SK-N-SH (cell line): ENCODE data around the gene SNHG17. TPM values are rescaled to one million over a fixed set of nuclear protein-coding genes. Genes with fewer than 3 reads are reported as not detected.
"Not testable (repeated sequence)": the region's sequence is repeated elsewhere in the genome, so short reads cannot be mapped to it uniquely, and the experiment has no call there.

Experiments
- CTCF ChIA-PET: fragments of 300-600, 350-600 bp; formaldehyde crosslinking; extraction: SDS; loops from one replicate; lab custom pipeline; 2021; lab: Yijun Ruan, JAX
- POLR2A ChIA-PET: fragments of 350-600 bp; sonication (Branson Sonifier 250); formaldehyde crosslinking; extraction: SDS; loops from one replicate; lab custom pipeline; 2020; ENCODE audit warnings: antibody characterized with exemption, inconsistent platforms; lab: Yijun Ruan, JAX
- DNase-seq: peaks from one replicate; pipeline ENCODE4 v3.0.0; 2012
- H2AFZ ChIP-seq: fragments of 200-600 bp; sonication (generic); 2 replicates; pipeline ENCODE4 v1.8.1; 2016; ENCODE audit warnings: antibody characterized with exemption, mild to moderate bottlenecking, low read depth
- H3F3A ChIP-seq: fragments of 200-600 bp; sonication (generic); replicated peaks from 2 replicates; pipeline ENCODE3; 2016; ENCODE audit warnings: antibody characterized with exemption, mild to moderate bottlenecking; ENCODE audit not compliant: insufficient read depth
- H3K27ac ChIP-seq, 2 experiments: fragments of 200-500 bp in 1 of 2; fragments of 200-600 bp in 1 of 2; sonication (Bioruptor generic) in 1 of 2; sonication (generic), shearing (Covaris generic) in 1 of 2; 2 replicates each; pipeline versions ENCODE4 v1.5.1 to v1.6.1; 2014 to 2016; ENCODE audit warnings: low read depth in 2 of 2, inconsistent platforms in 1 of 2, low read length in 1 of 2, mild to moderate bottlenecking in 1 of 2, mixed read lengths in 1 of 2
- H3K27me3 ChIP-seq: fragments of 200-600 bp; sonication (generic), shearing (Covaris generic); 2 replicates; pipeline ENCODE4 v1.6.1; 2016; ENCODE audit warnings: mixed run types; ENCODE audit not compliant: insufficient read depth
- H3K36me3 ChIP-seq, 2 experiments: fragments of 200-500 bp in 1 of 2; fragments of 200-600 bp in 1 of 2; sonication (Bioruptor generic) in 1 of 2; sonication (generic) in 1 of 2; replicated peaks in 1 of 2; 2 replicates each; pipeline versions ENCODE3 to v1.5.1; 2014 to 2016; ENCODE audit warnings: low read length in 1 of 2, mild to moderate bottlenecking in 1 of 2; ENCODE audit not compliant: insufficient read depth in 2 of 2, control insufficient read depth in 1 of 2
- H3K4me1 ChIP-seq, 2 experiments: fragments of 200-500 bp in 1 of 2; fragments of 200-600 bp in 1 of 2; sonication (Bioruptor generic) in 1 of 2; sonication (generic), shearing (Covaris generic) in 1 of 2; 2 replicates each; pipeline versions ENCODE4 v1.5.1 to v1.6.1; 2014 to 2016; ENCODE audit warnings: low read depth in 1 of 2, low read length in 1 of 2, mixed run types in 1 of 2; ENCODE audit not compliant: insufficient read depth in 2 of 2, control insufficient read depth in 1 of 2
- H3K4me2 ChIP-seq: fragments of 200-600 bp; sonication (generic), shearing (Covaris generic); 2 replicates; pipeline ENCODE4 v1.6.1; 2017; ENCODE audit warnings: mixed run types
- H3K4me3 ChIP-seq, 2 experiments: fragments of 200-500 bp in 1 of 2; fragments of 200-600 bp in 1 of 2; sonication (Bioruptor generic) in 1 of 2; sonication (generic), shearing (Covaris generic) in 1 of 2; 2 replicates each; pipeline versions ENCODE4 v1.5.1 to v1.8.1; 2014 to 2016; ENCODE audit warnings: low read depth in 2 of 2, inconsistent platforms in 1 of 2, low read length in 1 of 2, mild to moderate bottlenecking in 1 of 2, mixed read lengths in 1 of 2, moderate library complexity in 1 of 2
- H3K79me2 ChIP-seq: fragments of 200-600 bp; sonication (generic); 2 replicates; pipeline ENCODE4 v1.8.1; 2017; ENCODE audit warnings: mild to moderate bottlenecking; ENCODE audit not compliant: insufficient read depth
- H3K9ac ChIP-seq: fragments of 200-600 bp; sonication (generic); 2 replicates; pipeline ENCODE4 v1.6.1; 2017; ENCODE audit warnings: mixed run types
- H3K9me2 ChIP-seq: fragments of 200-600 bp; sonication (generic); 2 replicates; pipeline ENCODE4 v1.6.1; 2017; ENCODE audit warnings: mixed run types
- H3K9me3 ChIP-seq: fragments of 200-600 bp; sonication (generic); 2 replicates; pipeline ENCODE4 v1.6.1; 2017; ENCODE audit warnings: mixed run types, mild to moderate bottlenecking, moderate library complexity
- H4K20me1 ChIP-seq: fragments of 200-600 bp; sonication (generic); 2 replicates; pipeline ENCODE4 v1.6.1; 2017; ENCODE audit warnings: mild to moderate bottlenecking, mixed run types; ENCODE audit not compliant: insufficient read depth
- CTCF ChIP-seq: fragments of 200-600 bp; sonication (generic); IDR thresholded peaks from 2 replicates; pipeline ENCODE4 v1.6.1; 2017; ENCODE audit warnings: antibody characterized with exemption, mild to moderate bottlenecking, moderate library complexity
- ELF1 ChIP-seq: IDR thresholded peaks from 2 replicates; pipeline ENCODE4 v1.4.0; 2012
- FOSL2 ChIP-seq: IDR thresholded peaks from 2 replicates; pipeline ENCODE4 v1.4.0; 2012; ENCODE audit warnings: low read depth, mild to moderate bottlenecking, moderate library complexity, borderline replicate concordance
- FOXJ3 ChIP-seq: sonication (generic); formaldehyde crosslinking; IDR thresholded peaks from 2 replicates; pipeline ENCODE4 v1.5.1; 2020; ENCODE audit warnings: mild to moderate bottlenecking, missing genetic modification reagents
- GATA2 ChIP-seq: sonication (generic); formaldehyde crosslinking; IDR thresholded peaks from 2 replicates; pipeline ENCODE4 v1.5.0; 2020; ENCODE audit warnings: mild to moderate bottlenecking, missing genetic modification reagents
- MAX ChIP-seq: IDR thresholded peaks from 2 replicates; pipeline ENCODE4 v1.4.0; 2012; ENCODE audit warnings: low read depth
- MXI1 ChIP-seq: IDR thresholded peaks from 2 replicates; pipeline ENCODE4 v1.6.1; 2012; ENCODE audit warnings: mild to moderate bottlenecking, low read depth, low read length, improper control_type of control experiment
- NRF1 ChIP-seq: IDR thresholded peaks from 2 replicates; pipeline ENCODE4 v1.6.1; 2012; ENCODE audit warnings: low read depth, mild to moderate bottlenecking, low read length
- PBX3 ChIP-seq: IDR thresholded peaks from 2 replicates; pipeline ENCODE4; 2012
- RAD21 ChIP-seq: IDR thresholded peaks from 2 replicates; pipeline ENCODE4 v1.6.1; 2012; ENCODE audit warnings: mild to moderate bottlenecking, low read length
- SIN3A ChIP-seq: IDR thresholded peaks from 2 replicates; pipeline ENCODE4 v1.6.1; 2012; ENCODE audit warnings: low read depth, mild to moderate bottlenecking, low read length, moderate library complexity, borderline replicate concordance
- TAF1 ChIP-seq: IDR thresholded peaks from 2 replicates; pipeline ENCODE4 v1.6.1; 2012; ENCODE audit warnings: low read depth, mild to moderate bottlenecking, low read length, moderate library complexity, borderline replicate concordance
- TCF12 ChIP-seq: IDR thresholded peaks from 2 replicates; pipeline ENCODE4 v1.4.0; 2012
- USF1 ChIP-seq: IDR thresholded peaks from 2 replicates; pipeline ENCODE4 v1.4.0; 2012; ENCODE audit warnings: low read depth, borderline replicate concordance
- USF2 ChIP-seq: fragments of 150-350 bp; IDR thresholded peaks from 2 replicates; pipeline ENCODE4 v1.6.1; 2017; ENCODE audit warnings: antibody characterized with exemption, low read length, low read depth, borderline replicate concordance
- YY1 ChIP-seq: IDR thresholded peaks from 2 replicates; pipeline ENCODE4 v1.4.0; 2012; ENCODE audit warnings: low read depth, mild to moderate bottlenecking
- WGBS: methylation state at CpG from one replicate; pipeline ENCODE4 v1.1.6; 2017; ENCODE audit warnings: low lambda C conversion rate; 5-methylcytosine and 5-hydroxymethylcytosine counted together
- polyA plus RNA-seq, 3 experiments: library from polyadenylated mRNA; depleted of rRNA; stranded (reverse); fragments of >200 nt; gene quantifications; 2 replicates each; pipeline ENCODE4 v1.2.3, GENCODE V29; 2012

The SNHG17 gene
- polyA plus RNA-seq, 1 of the 3 experiments (the other 2 are of a cell fraction) = 40.3 TPM

- Histone ChIP-seq H3K4me1 (peaks cover 7 to 20% of the 10 kb centered on the region in 2 experiments; a peak in 3 of 4 replicates), H3K9me2 (no peaks in the 10 kb centered on the region), H2AFZ (no peak overlapping the region), H3K79me2 (peaks cover 68% of the 10 kb centered on the region), H3K9me3 (no peaks in the 10 kb centered on the region), H3K36me3 (peaks cover 41 to 46% of the 10 kb centered on the region in 2 experiments), H3K4me3 (peak overlapping the region; percentile 84 to 91), H3K27ac (no peak overlapping the region), H3K27me3 (no peaks in the 10 kb centered on the region), H3K4me2 (peak overlapping the region; percentile 93), H4K20me1 (peaks cover 59% of the 10 kb centered on the region), H3F3A (peaks cover 17% of the 10 kb centered on the region), H3K9ac (peak overlapping the region; percentile 93; the same call in 1 of the 2 replicates)
- ChIA-PET POLR2A (interaction anchor here (0.6 to 3.8 kb wide), 6 partner anchors 8 to 1039 kb away, joined by 3 to 83 read pairs (median 10); partner anchors contain the start of gene RALGAPB), CTCF (interaction anchor here (1.0 to 4.5 kb wide), 6 partner anchors 9 to 376 kb away, joined by 3 to 75 read pairs (median 26); partner anchors contain the start of gene RALGAPB)
- WGBS = 87% methylated on average over 9 of the region's 9 CpGs
- no peak for TF ChIP-seq FOSL2
- no peak for TF ChIP-seq CTCF
- no peak for TF ChIP-seq TCF12
- no peak for TF ChIP-seq GATA2 (CRISPR knock-in tag)
- no peak for TF ChIP-seq TAF1
- TF ChIP-seq USF2 = no peak
- TF ChIP-seq FOXJ3 (CRISPR knock-in tag) = no peak
- TF ChIP-seq MAX = no peak
- TF ChIP-seq PBX3 = no peak
- no peak for TF ChIP-seq NRF1
- TF ChIP-seq USF1 = no peak
- no peak for TF ChIP-seq MXI1
- no peak for TF ChIP-seq YY1
- TF ChIP-seq SIN3A = no peak
- no peak for TF ChIP-seq RAD21
- no peak for TF ChIP-seq ELF1
- no peak for DNase-seq
Measured at GRCh38 chr20:38433304-38433972, 1.7 kb downstream of the SNHG17 start.

GRCh38 chr20:38432870-38433269, 2.3 kb downstream of the SNHG17 start:
- H3K4me2 ChIP-seq = peak overlapping the region; percentile 93
- peaks cover 65% of the 10 kb centered on the region for H4K20me1 ChIP-seq
- peaks cover 73% of the 10 kb centered on the region for H3K79me2 ChIP-seq
- CTCF ChIA-PET = interaction anchor here (0.7 to 4.5 kb wide), 4 partner anchors 10 to 97 kb away, joined by 3 to 75 read pairs (median 18); partner anchors contain the start of gene RALGAPB
- not testable (repeated sequence) for H3K9me2 ChIP-seq, H2AFZ ChIP-seq, H3K4me3 ChIP-seq, H3K9ac ChIP-seq, DNase-seq, H3K27ac ChIP-seq, H3K27me3 ChIP-seq, H3K9me3 ChIP-seq
- H3K36me3 ChIP-seq = peaks cover 47 to 50% of the 10 kb centered on the region in 2 experiments
- H3F3A ChIP-seq = peaks cover 18% of the 10 kb centered on the region
- POLR2A ChIA-PET = interaction anchor here (0.6 to 3.8 kb wide), 3 partner anchors 14 to 1038 kb away, joined by 3 to 83 read pairs (median 3); no protein-coding TSS in a partner anchor
- WGBS = 84% methylated on average over 5 of the region's 5 CpGs
- H3K4me1 ChIP-seq = peaks cover 7 to 20% of the 10 kb centered on the region in 2 experiments; a peak in 3 of 4 replicates
